B cell (primary cell): ENCODE data around the gene RAB3IL1. TPM values are rescaled to one million over a fixed set of nuclear protein-coding genes. Genes with fewer than 3 reads are reported as not detected.
"Not testable (repeated sequence)": the region's sequence is repeated elsewhere in the genome, so short reads cannot be mapped to it uniquely, and the experiment has no call there.

Experiments used
- ATAC-seq: fragments of 200-7000 bp; cut with Tn5 transposase; one replicate; pipeline ENCODE4 v1.10.0; 2021; ENCODE audit warnings: low read depth, mild to moderate bottlenecking, moderate number of reproducible peaks, moderate library complexity
- CTCF ChIA-PET: fragments of 350-600 bp; sonication (Branson Sonifier 250); formaldehyde crosslinking; loops from one replicate; lab custom pipeline; 2021; ENCODE audit warnings: antibody characterized with exemption, inconsistent platforms; lab: Charles Lee
- POLR2A ChIA-PET: fragments of 350-600 bp; sonication (Branson Sonifier 250); formaldehyde crosslinking; loops from one replicate; lab custom pipeline; 2021; ENCODE audit warnings: antibody characterized with exemption; lab: Charles Lee
- DNase-seq: peaks from one replicate; pipeline ENCODE4 v3.0.0; 2013
- H2AFZ ChIP-seq: 2 replicates; pipeline ENCODE4 v1.6.1; 2012; ENCODE audit warnings: mild to moderate bottlenecking, low read depth, low read length; ENCODE audit not compliant: insufficient read depth, poor library complexity, severe bottlenecking
- H3K27ac ChIP-seq, 2 donors: 1 replicate in 1 of 2; 2 replicates in 1 of 2; pipeline ENCODE4 v1.5.1; 2012 to 2013; ENCODE audit warnings: low read length in 2 of 2, mild to moderate bottlenecking in 2 of 2, moderate library complexity in 1 of 2
- H3K27me3 ChIP-seq, 4 experiments: fragments of 200-600 bp in 1 of 4; sonication (generic) in 1 of 4; replicated peaks in 1 of 4; 1 replicate in 2 of 4; 2 replicates in 2 of 4; pipeline versions ENCODE4 v1.6.1 to v1.7.0; 2013 to 2016; ENCODE audit warnings: low read length in 3 of 4, mild to moderate bottlenecking in 2 of 4, mixed read lengths in 1 of 4, moderate library complexity in 1 of 4; ENCODE audit not compliant: insufficient read depth in 4 of 4, control insufficient read depth in 3 of 4; ENCODE audit errors: control extremely low read depth in 1 of 4
- H3K36me3 ChIP-seq, 2 experiments: replicated peaks in 1 of 2; 1 replicate in 1 of 2; 2 replicates in 1 of 2; pipeline versions ENCODE4 v1.6.1 to v1.7.1; 2013; ENCODE audit warnings: low read length in 1 of 2; ENCODE audit not compliant: insufficient read depth in 2 of 2, control insufficient read depth in 1 of 2; ENCODE audit errors: control extremely low read depth in 1 of 2, extremely low read depth in 1 of 2
- H3K4me1 ChIP-seq, 2 donors: fragments of 200-600 bp in 1 of 2; sonication (generic) in 1 of 2; 1 replicate in 1 of 2; 2 replicates in 1 of 2; pipeline versions ENCODE4 v1.5.1 to v1.6.1; 2013 to 2017; ENCODE audit warnings: low read length in 2 of 2; ENCODE audit not compliant: control insufficient read depth in 2 of 2, insufficient read depth in 2 of 2
- H3K4me2 ChIP-seq: replicated peaks from 2 replicates; pipeline ENCODE3; 2012; ENCODE audit warnings: mild to moderate bottlenecking, low read depth, low read length; ENCODE audit not compliant: poor library complexity, severe bottlenecking
- H3K4me3 ChIP-seq, 5 experiments: fragments of 200-600 bp in 1 of 5; sonication (generic) in 1 of 5; 1 replicate in 3 of 5; 2 replicates in 2 of 5; pipeline versions ENCODE4 v1.5.1 to v1.7.0; 2011 to 2016; ENCODE audit warnings: low read length in 4 of 5, mild to moderate bottlenecking in 4 of 5, low read depth in 2 of 5, control low read depth in 1 of 5, moderate library complexity in 1 of 5; ENCODE audit not compliant: insufficient read depth in 1 of 5; ENCODE audit errors: control extremely low read depth in 1 of 5, extremely low read depth in 1 of 5
- H3K79me2 ChIP-seq: fragments of 200-600 bp; sonication (generic); one replicate; pipeline ENCODE4 v1.6.0; 2016; ENCODE audit warnings: low read length; ENCODE audit not compliant: control insufficient read depth, insufficient read depth
- H3K9ac ChIP-seq: fragments of 200-600 bp; sonication (generic); 2 replicates; pipeline ENCODE4 v1.6.1; 2017; ENCODE audit warnings: mild to moderate bottlenecking, low read length, moderate library complexity
- H3K9me3 ChIP-seq, 3 donors: one replicate each; pipeline versions ENCODE4 v1.6.1 to v1.7.1; 2013; ENCODE audit warnings: low read length in 2 of 3; ENCODE audit not compliant: control insufficient read depth in 2 of 3, insufficient read depth in 1 of 3; ENCODE audit errors: control extremely low read depth in 1 of 3
- H4K20me1 ChIP-seq: 2 replicates; pipeline ENCODE4 v1.6.0; 2012; ENCODE audit warnings: mild to moderate bottlenecking, low read length; ENCODE audit not compliant: insufficient read depth, control insufficient read depth, poor library complexity, severe bottlenecking
- H3K27ac Mint-ChIP-seq: one replicate; pipeline ENCODE4 v1.8.0; 2021; ENCODE audit warnings: mixed read lengths
- H3K27me3 Mint-ChIP-seq: one replicate; pipeline ENCODE4 v1.8.0; 2021; ENCODE audit warnings: mixed read lengths
- H3K4me1 Mint-ChIP-seq: one replicate; pipeline ENCODE4 v1.8.0; 2021; ENCODE audit warnings: mixed read lengths
- H3K4me3 Mint-ChIP-seq: one replicate; pipeline ENCODE4 v1.8.0; 2021; ENCODE audit warnings: mixed read lengths
- H3K9me3 Mint-ChIP-seq: one replicate; pipeline ENCODE4 v1.8.0; 2022; ENCODE audit warnings: mixed read lengths; ENCODE audit not compliant: insufficient read depth
- EZH2 ChIP-seq: IDR thresholded peaks from 2 replicates; pipeline ENCODE4 v1.6.1; 2012; ENCODE audit warnings: borderline replicate concordance, low read depth, mild to moderate bottlenecking, moderate library complexity, low read length; ENCODE audit not compliant: insufficient read depth, poor library complexity, severe bottlenecking
- WGBS: methylation state at CpG from one replicate; pipeline ENCODE4 v1.1.5; 2013; ENCODE audit warnings: missing lambda C conversion rate; ENCODE audit not compliant: insufficient coverage; 5-methylcytosine and 5-hydroxymethylcytosine counted together
- intact Hi-C: fragments of 100-400 bp; cut with micrococcal nuclease; formaldehyde crosslinking; loops from one replicate; pipeline ENCODE4 v1.10.0; 2022
- polyA plus RNA-seq: library from polyadenylated mRNA; depleted of rRNA; stranded (reverse); fragments of >200 nt; gene quantifications from 2 replicates; pipeline ENCODE4 v1.2.3, GENCODE V29; 2012
- total RNA-seq, 2 donors: library from RNA; stranded (reverse); fragments of 120-200 nt in 1 of 2; gene quantifications; 1 replicate in 1 of 2; 2 replicates in 1 of 2; pipeline versions ENCODE4 v1.2.3 to v1.2.4, GENCODE V29; 2013 to 2022

RAB3IL1 gene
- total and polyA plus RNA-seq, 2 donors (not counting 1 experiment from before 2014, with no cell fraction given) = 0.27 TPM; not detected in 1

GRCh38 chr11:61966734-61967115, 49.4 kb upstream of the RAB3IL1 start:
- no peaks in the 10 kb centered on the region for H3K27me3 ChIP-seq
- no peak overlapping the region for H2AFZ ChIP-seq
- no peaks in the 10 kb centered on the region for H3K9me3 ChIP-seq
- H3K4me2 ChIP-seq = peak overlapping the region; percentile 94
- peak overlapping the region; percentile 99 for H3K27ac Mint-ChIP-seq
- 2% methylated on average over 11 of the region's 13 CpGs for WGBS
- H3K4me1 ChIP-seq = peaks cover 57 to 67% of the 10 kb centered on the region in 2 donors
- ChIA-PET CTCF (interaction anchor here (1.3 to 7.3 kb wide), 6 partner anchors 16 to 142 kb away, joined by 3 to 61 read pairs (median 24); no protein-coding TSS in a partner anchor), POLR2A (interaction anchor here (1.2 to 3.6 kb wide), 7 partner anchors 12 to 157 kb away, joined by 3 to 11 read pairs (median 9); partner anchors contain the start of gene INCENP)
- peak; percentile 58 for DNase-seq
- H3K4me1 Mint-ChIP-seq = peaks cover 73% of the 10 kb centered on the region
- peak overlapping the region; percentile 87 for H3K9ac ChIP-seq
- peak overlapping the region; percentile 88 to 99 (median 96) for H3K4me3 ChIP-seq
- peaks cover 45% of the 10 kb centered on the region for H3K79me2 ChIP-seq
- H3K9me3 Mint-ChIP-seq = no peaks in the 10 kb centered on the region
- H3K27me3 Mint-ChIP-seq = no peaks in the 10 kb centered on the region
- ATAC-seq = no peak
- H4K20me1 ChIP-seq = peaks cover 33% of the 10 kb centered on the region
- peak overlapping the region; percentile 97 for H3K4me3 Mint-ChIP-seq
- H3K36me3 ChIP-seq = peaks cover 0 to 24% of the 10 kb centered on the region in 2 experiments
- no peak for TF ChIP-seq EZH2
- peak overlapping the region; percentile 86 to 94 for H3K27ac ChIP-seq
- intact Hi-C loops = loop anchor here (1.0 to 5.0 kb wide), 6 partner anchors 74 to 1049 kb away; partner anchors contain the start of genes POLR2G and SYT7

GRCh38 chr11:61964666-61965271, 47.4 kb upstream of the RAB3IL1 start:
- POLR2A ChIA-PET = interaction anchor here (0.9 to 3.6 kb wide), 5 partner anchors 10 to 150 kb away, joined by 3 to 12 read pairs (median 5); no protein-coding TSS in a partner anchor
- DNase-seq = not testable (repeated sequence)
- peak overlapping the region; percentile 45 to 94 for H3K27ac ChIP-seq

More at GRCh38 chr11:61964666-61965271, 47.4 kb upstream of the RAB3IL1 start:
- peak overlapping the region; percentile 99 for H3K27ac Mint-ChIP-seq
- not testable (repeated sequence) for H2AFZ ChIP-seq, H3K27me3 ChIP-seq, H3K9me3 ChIP-seq, H3K27me3 Mint-ChIP-seq, ATAC-seq, H3K9me3 Mint-ChIP-seq
- peaks cover 47 to 62% of the 10 kb centered on the region in 2 donors for H3K4me1 ChIP-seq
- peak overlapping the region; percentile 97 for H3K4me3 Mint-ChIP-seq
- peaks cover 64% of the 10 kb centered on the region for H3K4me1 Mint-ChIP-seq
- H3K4me2 ChIP-seq = peak overlapping the region; percentile 94
- H3K4me3 ChIP-seq = peak overlapping the region in 4 of 5 experiments; percentile 88 to 96 (median 96)
- 65% methylated on average over 6 of the region's 9 CpGs for WGBS
- H3K36me3 ChIP-seq = peaks cover 0 to 26% of the 10 kb centered on the region in 2 experiments
- H4K20me1 ChIP-seq = peaks cover 33% of the 10 kb centered on the region
- peaks cover 62% of the 10 kb centered on the region for H3K79me2 ChIP-seq
- peak overlapping the region; percentile 87 for H3K9ac ChIP-seq
- intact Hi-C loops = loop anchor here (1.0 to 5.0 kb wide), 6 partner anchors 78 to 1047 kb away; partner anchors contain the start of genes FEN1, POLR2G, SYT7 and TMEM258
- CTCF ChIA-PET = interaction anchor here (0.7 to 5.3 kb wide), 9 partner anchors 15 to 171 kb away, joined by 3 to 62 read pairs (median 11); partner anchors contain the start of gene BEST1
